Brain pericyte (primary cell): ENCODE data around the gene AQP2.

Experiments
- DNase-seq: peaks from one replicate; pipeline ENCODE4 v3.0.0-alpha.2; 2012; ENCODE audit warnings: low read depth, low spot score

The AQP2 gene

GRCh38 chr12:49920241-49920914 lies 30.2 kb upstream of the AQP2 start:
- DNase-seq, result no peak

GRCh38 chr12:49920915-49921286 lies 29.6 kb upstream of the AQP2 start:
- no peak for DNase-seq

GRCh38 chr12:49921299-49921698 lies 29.2 kb upstream of the AQP2 start:
- DNase-seq, result no peak

DNA sequence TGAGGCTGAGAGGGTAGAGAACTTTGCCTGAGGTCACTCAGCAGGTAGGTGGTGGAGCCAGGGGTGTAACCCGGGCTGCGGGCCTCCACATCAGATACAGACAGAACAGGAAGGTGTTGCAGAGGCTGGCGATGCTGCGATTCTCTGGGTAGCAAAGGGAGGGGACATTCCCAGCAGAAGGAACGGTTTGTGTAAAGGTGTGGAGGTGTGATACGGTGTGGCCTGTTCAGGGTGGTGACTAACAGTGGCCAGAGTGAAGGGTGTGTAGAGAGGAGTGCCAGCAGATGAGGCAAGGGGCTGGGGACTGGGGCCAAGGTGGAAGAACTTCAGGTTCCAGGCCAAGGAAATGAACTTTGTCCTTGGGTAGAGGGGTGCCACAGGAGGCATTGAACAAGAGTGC lies 28.6 kb upstream of the AQP2 start:
- DNase-seq, result no peak

DNA sequence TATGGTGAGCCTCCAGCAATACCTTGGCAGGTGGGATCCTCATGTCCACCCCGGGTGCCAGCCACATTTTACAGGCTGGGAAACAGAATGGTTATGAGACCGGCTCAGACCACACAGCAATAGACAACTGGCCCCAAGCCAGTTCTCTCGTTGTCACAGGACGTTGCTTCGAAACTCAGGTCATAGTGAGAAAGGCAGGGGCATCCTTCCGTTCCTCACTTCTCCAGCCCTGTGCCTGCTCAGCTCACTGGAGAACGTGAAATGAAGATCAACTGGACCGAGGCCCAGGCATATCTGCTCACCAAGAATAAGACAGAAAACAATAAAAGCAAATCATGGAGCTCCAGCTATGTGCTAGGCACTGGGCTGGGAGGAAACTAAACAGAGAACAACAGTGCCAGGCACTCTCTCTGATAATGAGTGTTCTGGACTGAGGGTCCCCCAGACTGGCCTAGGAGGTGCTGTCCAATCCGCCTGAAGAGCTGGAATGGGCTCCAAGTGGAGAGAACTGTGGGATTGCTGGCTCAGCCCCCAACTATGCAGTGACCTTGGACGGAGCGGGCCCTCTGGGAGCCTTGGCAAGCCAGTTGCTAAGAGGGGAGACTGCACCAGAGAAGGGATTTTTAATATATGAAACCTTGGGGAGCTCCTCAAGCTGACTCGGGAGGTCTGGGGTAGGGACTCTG lies 28.0 kb upstream of the AQP2 start:
- no peak for DNase-seq

DNA sequence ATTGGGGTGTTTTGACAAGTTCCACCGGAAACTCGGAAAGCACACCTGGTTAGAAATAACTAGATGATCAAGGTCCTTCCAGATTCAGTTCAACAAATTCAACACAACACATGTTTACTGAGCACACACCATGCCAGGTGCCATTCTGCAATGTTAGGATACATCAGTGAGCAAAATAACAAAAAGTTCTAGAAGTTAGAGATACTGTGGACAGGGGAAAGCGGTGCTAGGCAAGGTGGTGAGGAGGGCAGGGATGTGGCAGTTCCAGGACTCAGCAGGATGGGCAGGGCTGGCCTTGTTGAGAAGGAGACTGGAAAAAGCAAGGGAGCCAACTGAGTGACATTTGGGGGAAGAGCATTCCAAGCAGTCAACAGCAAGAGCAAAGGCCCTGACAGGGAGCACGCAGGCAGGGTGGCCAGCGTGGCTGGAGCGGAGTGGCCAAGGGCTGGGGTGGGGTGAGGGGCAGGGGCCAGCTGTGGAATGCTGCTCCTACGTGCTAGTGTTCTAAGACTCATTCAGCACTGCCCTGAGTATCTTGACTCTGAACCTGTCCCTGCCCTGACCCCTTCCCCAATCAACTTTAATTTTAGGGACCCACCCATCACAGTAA lies 27.4 kb upstream of the AQP2 start:
- DNase-seq, result no peak

- DNase-seq, result no peak
Measured at GRCh38 chr12:49923880-49924556, 26.5 kb upstream of the AQP2 start.

- no peak for DNase-seq
Measured at GRCh38 chr12:49924628-49925246, 25.8 kb upstream of the AQP2 start.

GRCh38 chr12:49925433-49926204 lies 24.9 kb upstream of the AQP2 start:
- no peak for DNase-seq

DNA sequence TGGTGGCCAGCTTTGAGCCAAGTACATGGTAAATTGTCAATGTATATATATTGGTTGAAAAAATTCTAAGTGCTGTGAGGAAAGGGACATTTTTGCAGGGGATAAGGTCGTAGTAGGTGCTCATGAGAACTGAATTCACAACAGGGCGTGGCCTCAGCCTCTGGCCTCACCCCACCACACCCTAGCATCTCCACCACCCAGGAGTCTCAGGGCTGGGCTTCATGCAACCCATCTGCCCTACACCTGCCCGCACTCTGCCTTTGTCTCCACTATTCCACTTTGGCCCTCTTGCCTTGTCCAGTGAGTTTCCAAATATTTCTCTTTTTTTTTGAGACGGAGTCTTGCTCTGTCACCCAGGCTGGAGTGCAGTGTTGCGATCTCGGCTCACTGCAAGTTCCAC lies 22.1 kb upstream of the AQP2 start:
- no peak for DNase-seq

- no peak for DNase-seq
Measured at GRCh38 chr12:49929581-49929980, 21.0 kb upstream of the AQP2 start.

GRCh38 chr12:49930515-49931288 lies 19.8 kb upstream of the AQP2 start:
- no peak for DNase-seq

DNA sequence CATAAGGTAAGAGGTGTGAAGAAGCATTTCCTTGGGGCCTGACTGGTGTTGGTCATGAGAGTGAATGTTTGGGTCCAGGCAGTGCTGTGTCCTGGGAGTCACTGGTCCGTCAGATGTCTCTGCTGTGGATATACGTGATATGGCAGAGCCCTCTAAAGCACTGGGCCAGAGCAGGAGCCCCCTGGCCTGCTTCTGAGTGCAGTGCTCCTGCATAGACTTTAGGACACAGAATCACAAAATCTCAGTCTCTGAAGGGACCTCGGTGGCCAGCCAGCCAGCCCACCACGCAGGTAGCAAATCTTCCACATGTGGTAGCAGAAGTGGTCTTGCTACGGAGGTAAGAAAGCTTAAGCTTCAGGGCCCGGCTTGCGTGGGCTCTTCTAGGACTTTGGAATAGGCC lies 18.5 kb upstream of the AQP2 start:
- no peak for DNase-seq

DNA sequence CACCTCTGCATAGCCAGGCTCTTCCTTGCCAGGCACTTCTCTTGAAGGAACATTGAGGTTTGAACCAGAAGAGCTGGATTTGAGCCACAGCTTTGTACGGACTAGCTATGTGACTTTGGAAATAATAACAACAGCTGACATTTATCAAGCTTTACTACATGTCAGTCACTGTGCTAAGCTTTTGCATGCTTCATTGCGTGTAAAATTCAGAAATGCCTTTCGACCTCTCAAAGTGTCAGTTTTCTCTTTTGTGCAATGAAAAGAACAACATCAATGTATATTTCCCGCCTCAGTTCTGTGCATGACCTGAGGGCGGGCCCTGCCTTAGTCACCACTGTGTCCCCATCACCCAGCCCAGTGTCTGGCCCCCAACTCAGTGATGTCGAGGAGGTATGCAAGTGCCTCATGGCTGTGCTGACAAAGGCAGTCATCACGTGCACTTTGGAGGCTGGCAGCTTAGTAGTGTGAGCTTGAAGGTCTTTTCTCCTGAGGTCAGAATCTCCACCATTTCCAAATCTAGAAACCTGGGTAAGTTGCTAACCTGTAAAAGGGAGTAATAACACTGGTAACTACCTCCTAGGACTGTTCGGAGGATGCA lies 17.9 kb upstream of the AQP2 start:
- DNase-seq, result no peak

DNA sequence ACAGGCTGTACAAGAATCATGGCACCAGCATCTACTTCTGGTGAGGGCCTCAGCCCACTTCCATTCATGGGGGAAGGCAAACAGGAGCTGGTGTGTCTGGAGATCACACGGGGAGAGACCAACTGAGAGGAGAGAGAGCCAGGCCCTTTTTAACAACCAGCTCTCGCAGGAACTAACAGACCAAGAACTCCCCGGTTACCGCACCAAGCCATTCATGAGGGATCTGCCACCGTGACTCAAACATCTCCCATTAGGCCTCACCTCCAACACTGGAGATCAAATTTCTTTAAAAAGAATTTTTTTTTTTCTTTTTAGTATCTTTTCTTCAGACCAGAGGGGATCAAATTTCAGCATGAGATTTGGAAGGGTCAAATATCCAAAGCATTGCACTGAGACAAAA lies 16.7 kb upstream of the AQP2 start:
- no peak for DNase-seq

GRCh38 chr12:49934505-49934904 lies 16.0 kb upstream of the AQP2 start:
- DNase-seq, result no peak

- DNase-seq, result no peak
Measured at GRCh38 chr12:49936925-49937324, 13.6 kb upstream of the AQP2 start.

DNA sequence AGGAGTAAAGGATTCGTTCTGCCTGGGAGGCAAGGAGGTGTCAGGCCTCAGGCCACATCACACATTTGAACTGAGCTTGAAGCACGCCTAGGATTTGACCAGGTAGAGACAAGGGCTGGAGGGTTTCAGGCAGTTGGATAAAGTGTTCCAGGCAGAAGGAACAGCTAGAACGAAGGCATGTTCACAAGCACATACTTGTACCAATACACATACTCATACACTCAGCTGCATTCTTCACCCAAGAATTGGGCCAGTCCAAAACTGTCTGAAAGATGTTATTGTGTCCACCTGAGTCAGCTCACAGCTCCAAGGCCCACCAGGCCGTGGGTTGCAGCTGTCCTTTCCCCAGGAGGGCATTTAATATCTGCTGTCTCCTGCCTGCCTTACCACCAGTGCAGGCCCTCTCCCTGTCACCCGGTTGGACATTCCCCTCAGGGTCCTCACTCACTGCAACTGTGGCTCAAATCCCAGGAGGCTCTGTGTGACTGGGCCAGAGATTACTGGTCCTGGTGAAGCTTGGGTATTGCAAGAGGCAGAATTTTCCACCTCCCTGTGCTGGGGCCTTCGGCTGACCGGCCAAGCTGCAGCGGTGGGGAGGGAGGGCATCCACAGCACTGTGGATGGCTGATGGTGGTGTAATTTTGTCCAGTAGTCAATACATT lies 12.8 kb upstream of the AQP2 start:
- no peak for DNase-seq

- no peak for DNase-seq
Measured at GRCh38 chr12:49939307-49939706, 11.2 kb upstream of the AQP2 start.

DNA sequence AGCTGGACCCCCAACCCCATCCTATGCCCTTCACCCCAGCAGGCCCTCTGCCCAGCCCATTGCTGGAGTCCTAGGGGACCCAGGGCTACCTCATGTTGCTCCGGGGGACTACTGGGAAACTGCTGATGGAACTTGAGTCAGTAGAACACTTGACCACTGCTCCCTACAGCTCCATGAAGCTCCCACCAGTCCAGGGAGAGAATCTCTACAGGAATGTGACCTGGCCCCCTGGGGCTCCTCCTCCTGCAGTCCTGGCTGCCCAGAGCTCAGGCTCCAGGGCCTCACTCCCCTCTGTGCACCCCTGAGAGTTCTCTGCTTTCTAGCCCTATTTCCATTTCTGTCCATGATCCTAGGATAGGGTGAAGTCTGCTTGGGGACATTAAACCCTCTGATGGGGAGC lies 10.8 kb upstream of the AQP2 start:
- no peak for DNase-seq
